Neural progenitor cell (in vitro differentiated cells): ENCODE data around the gene AZIN2. TPM values are rescaled to one million over a fixed set of nuclear protein-coding genes. Genes with fewer than 3 reads are reported as not detected.

Experiments used
- DNase-seq: peaks from one replicate; pipeline ENCODE4 v3.0.0-alpha.2; 2016; ENCODE audit warnings: low spot score
- H2AFZ ChIP-seq: fragments of 200-600 bp; sonication (generic); replicated peaks from 2 replicates; pipeline ENCODE4 v1.6.1; 2016; ENCODE audit warnings: antibody characterized with exemption
- H3F3A ChIP-seq: fragments of 200-600 bp; sonication (generic); 2 replicates; pipeline ENCODE4 v1.6.1; 2016; ENCODE audit warnings: antibody characterized with exemption, low read depth
- H3K27ac ChIP-seq: fragments of 200-600 bp; sonication (generic); 2 replicates; pipeline ENCODE4 v1.5.1; 2016; ENCODE audit warnings: mild to moderate bottlenecking
- H3K27me3 ChIP-seq: fragments of 200-600 bp; sonication (generic); 2 replicates; pipeline ENCODE4 v1.6.1; 2016; ENCODE audit warnings: mild to moderate bottlenecking, moderate library complexity
- H3K36me3 ChIP-seq: fragments of 200-600 bp; sonication (generic); 2 replicates; pipeline ENCODE4 v1.5.1; 2016
- H3K4me1 ChIP-seq: fragments of 200-600 bp; sonication (generic); 2 replicates; pipeline ENCODE4 v1.6.1; 2016; ENCODE audit warnings: mixed run types
- H3K4me2 ChIP-seq: fragments of 200-600 bp; sonication (generic); 2 replicates; pipeline ENCODE4 v1.6.1; 2016
- H3K4me3 ChIP-seq: fragments of 200-600 bp; sonication (generic); 2 replicates; pipeline ENCODE4 v1.5.1; 2016
- H3K79me2 ChIP-seq: fragments of 200-600 bp; sonication (generic); 2 replicates; pipeline ENCODE4 v1.6.1; 2016; ENCODE audit warnings: low read depth
- H3K9ac ChIP-seq: fragments of 200-600 bp; sonication (generic); 2 replicates; pipeline ENCODE4 v1.6.1; 2016
- H3K9me3 ChIP-seq: fragments of 200-600 bp; sonication (generic); 2 replicates; pipeline ENCODE4 v1.5.1; 2016; ENCODE audit warnings: low read depth
- H4K20me1 ChIP-seq: fragments of 200-600 bp; sonication (generic); 2 replicates; pipeline ENCODE4 v1.6.1; 2016; ENCODE audit warnings: low read depth
- H3K27ac Mint-ChIP-seq: 3 replicates; pipeline ENCODE4 v1.8.0; 2021; ENCODE audit warnings: mixed read lengths
- H3K27me3 Mint-ChIP-seq: 2 replicates; pipeline ENCODE4 v1.8.0; 2022; ENCODE audit warnings: low read depth, mild to moderate bottlenecking, inconsistent platforms, moderate library complexity, mixed read lengths; ENCODE audit not compliant: insufficient read depth
- H3K36me3 Mint-ChIP-seq: 3 replicates; pipeline ENCODE4 v1.8.0; 2021; ENCODE audit warnings: mixed read lengths
- H3K4me1 Mint-ChIP-seq: 3 replicates; pipeline ENCODE4 v1.8.0; 2021; ENCODE audit warnings: mixed read lengths
- H3K4me3 Mint-ChIP-seq: 3 replicates; pipeline ENCODE4 v1.8.0; 2021; ENCODE audit warnings: mild to moderate bottlenecking, moderate library complexity, mixed read lengths
- H3K9me3 Mint-ChIP-seq: 3 replicates; pipeline ENCODE4 v1.8.0; 2020; ENCODE audit warnings: mixed read lengths
- EZH2 ChIP-seq: fragments of 200-600 bp; sonication (generic); IDR thresholded peaks from 2 replicates; pipeline ENCODE4 v1.6.1; 2017; ENCODE audit warnings: antibody characterized with exemption, mild to moderate bottlenecking, moderate library complexity
- EZH2phosphoT487 ChIP-seq: fragments of 200-600 bp; sonication (generic); IDR thresholded peaks from 2 replicates; pipeline ENCODE4 v1.6.1; 2017; ENCODE audit warnings: antibody characterized with exemption
- total RNA-seq: library from RNA; depleted of rRNA; stranded (reverse); fragments of >200 nt; gene quantifications from 2 replicates; pipeline ENCODE4 v1.2.3, GENCODE V29; 2015; ENCODE audit warnings: low replicate concordance
- TF ChIP-seq, protein P1 (sequence below): fragments of 200-600 bp; sonication (generic); IDR thresholded peaks from 2 replicates; pipeline ENCODE4 v1.5.1; 2017; ENCODE audit warnings: antibody characterized with exemption, mild to moderate bottlenecking

The AZIN2 gene
- total RNA-seq, 1 donor from 2014 or later: 1.3 TPM

DNA sequence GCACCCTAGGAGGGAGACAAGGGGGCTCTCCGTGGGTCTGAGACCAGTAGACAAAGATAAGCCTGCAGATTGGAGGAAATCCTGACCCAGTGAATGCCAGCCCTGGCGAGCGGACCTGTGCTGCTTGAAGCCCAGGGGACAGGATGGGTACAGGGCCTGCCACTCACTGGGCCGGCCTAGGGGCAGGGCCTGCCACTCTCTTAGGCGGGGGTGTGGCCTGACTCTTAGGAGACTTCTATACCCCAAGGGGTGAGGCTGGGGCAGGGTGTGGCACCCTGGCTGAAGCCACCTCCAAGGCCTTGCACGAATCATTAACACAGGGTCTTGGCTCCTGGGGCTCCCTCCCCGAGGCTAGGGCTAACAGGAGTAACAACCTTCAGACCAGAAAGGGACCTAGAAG is 70.2 kb downstream of the AZIN2 start:
- H3K27ac ChIP-seq: no peak overlapping the region
- no peaks in the 10 kb centered on the region for H3K9me3 Mint-ChIP-seq
- H3K4me1 Mint-ChIP-seq: peaks cover 47% of the 10 kb centered on the region
- peaks cover 11% of the 10 kb centered on the region for H3K36me3 Mint-ChIP-seq
- H3K27ac Mint-ChIP-seq: peak overlapping the region; percentile 83
- no peak overlapping the region for H2AFZ ChIP-seq
- H3K27me3 ChIP-seq: no peaks in the 10 kb centered on the region
- no peak overlapping the region for H3K4me3 Mint-ChIP-seq
- H3K9ac ChIP-seq: no peak overlapping the region
- H3F3A ChIP-seq: peaks cover 42% of the 10 kb centered on the region
- peaks cover 10% of the 10 kb centered on the region for H4K20me1 ChIP-seq
- TF ChIP-seq EZH2: no peak
- no peak for TF ChIP-seq EZH2phosphoT487
- TF ChIP-seq, protein P1, sequence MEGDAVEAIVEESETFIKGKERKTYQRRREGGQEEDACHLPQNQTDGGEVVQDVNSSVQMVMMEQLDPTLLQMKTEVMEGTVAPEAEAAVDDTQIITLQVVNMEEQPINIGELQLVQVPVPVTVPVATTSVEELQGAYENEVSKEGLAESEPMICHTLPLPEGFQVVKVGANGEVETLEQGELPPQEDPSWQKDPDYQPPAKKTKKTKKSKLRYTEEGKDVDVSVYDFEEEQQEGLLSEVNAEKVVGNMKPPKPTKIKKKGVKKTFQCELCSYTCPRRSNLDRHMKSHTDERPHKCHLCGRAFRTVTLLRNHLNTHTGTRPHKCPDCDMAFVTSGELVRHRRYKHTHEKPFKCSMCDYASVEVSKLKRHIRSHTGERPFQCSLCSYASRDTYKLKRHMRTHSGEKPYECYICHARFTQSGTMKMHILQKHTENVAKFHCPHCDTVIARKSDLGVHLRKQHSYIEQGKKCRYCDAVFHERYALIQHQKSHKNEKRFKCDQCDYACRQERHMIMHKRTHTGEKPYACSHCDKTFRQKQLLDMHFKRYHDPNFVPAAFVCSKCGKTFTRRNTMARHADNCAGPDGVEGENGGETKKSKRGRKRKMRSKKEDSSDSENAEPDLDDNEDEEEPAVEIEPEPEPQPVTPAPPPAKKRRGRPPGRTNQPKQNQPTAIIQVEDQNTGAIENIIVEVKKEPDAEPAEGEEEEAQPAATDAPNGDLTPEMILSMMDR: no peak
- DNase-seq: no peak
- H3K4me3 ChIP-seq: no peak overlapping the region
- H3K27me3 Mint-ChIP-seq: peaks cover 4% of the 10 kb centered on the region
- peak overlapping the region; percentile 53 for H3K4me2 ChIP-seq
- peaks cover 39% of the 10 kb centered on the region for H3K4me1 ChIP-seq
- H3K36me3 ChIP-seq: no peaks in the 10 kb centered on the region
- no peaks in the 10 kb centered on the region for H3K9me3 ChIP-seq
- H3K79me2 ChIP-seq: no peaks in the 10 kb centered on the region

DNA sequence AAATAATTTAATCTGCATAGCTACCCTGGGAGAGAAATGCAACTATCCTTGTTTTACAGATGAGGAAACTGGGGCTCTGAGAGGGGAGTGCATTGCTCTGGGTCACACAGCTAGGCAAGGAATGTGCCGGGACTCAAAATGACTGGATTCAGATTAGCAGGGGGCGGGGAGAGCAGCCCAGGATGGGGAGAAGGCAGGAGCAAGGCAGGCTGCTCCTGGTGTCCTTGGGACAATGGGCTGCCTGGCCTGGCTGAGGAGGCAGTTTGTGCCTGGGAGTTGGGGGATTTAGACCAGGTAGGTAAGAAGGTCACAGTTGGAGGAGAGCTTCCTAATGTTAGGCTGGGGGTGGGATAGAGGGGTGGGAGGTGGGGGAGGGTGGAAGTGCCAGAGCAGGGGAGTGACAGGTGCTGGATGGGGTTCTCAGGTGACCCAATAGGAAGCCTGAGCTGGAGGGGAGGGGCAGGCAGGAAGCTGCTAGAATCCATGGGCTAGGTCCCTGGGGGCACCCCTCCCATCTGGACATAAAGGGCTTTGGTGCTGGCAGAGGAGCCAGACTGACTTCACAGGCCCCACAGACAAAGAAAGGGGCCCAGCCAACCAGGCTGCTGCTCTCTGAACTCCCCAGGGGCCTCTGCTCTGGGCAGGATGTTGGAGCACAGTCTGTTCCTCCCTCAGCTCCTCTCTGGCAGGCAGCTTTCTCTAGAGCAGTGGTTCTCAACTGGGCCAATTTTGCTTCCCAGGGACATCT is 71.9 kb downstream of the AZIN2 start:
- H3K9ac ChIP-seq: no peak overlapping the region
- H3K27ac ChIP-seq: peak overlapping the region; percentile 10
- peaks cover 48% of the 10 kb centered on the region for H3F3A ChIP-seq
- Mint-ChIP-seq H3K27ac (peak overlapping the region; percentile 95), H3K9me3 (no peaks in the 10 kb centered on the region), H3K4me3 (peak overlapping the region; percentile 50), H3K4me1 (peaks cover 59% of the 10 kb centered on the region), H3K36me3 (peaks cover 15% of the 10 kb centered on the region), H3K27me3 (peaks cover 10% of the 10 kb centered on the region)
- H3K4me2 ChIP-seq: peak overlapping the region; percentile 53
- peak; percentile 69 for DNase-seq
- peaks cover 39% of the 10 kb centered on the region for H3K4me1 ChIP-seq
- H3K27me3 ChIP-seq: no peaks in the 10 kb centered on the region
- H3K4me3 ChIP-seq: no peak overlapping the region
- H4K20me1 ChIP-seq: peaks cover 10% of the 10 kb centered on the region
- no peaks in the 10 kb centered on the region for H3K36me3 ChIP-seq
- H3K9me3 ChIP-seq: no peaks in the 10 kb centered on the region
- no peak overlapping the region for H2AFZ ChIP-seq
- TF ChIP-seq EZH2 (no peak), EZH2phosphoT487 (no peak)
- TF ChIP-seq, protein P1: no peak
- H3K79me2 ChIP-seq: no peaks in the 10 kb centered on the region

DNA sequence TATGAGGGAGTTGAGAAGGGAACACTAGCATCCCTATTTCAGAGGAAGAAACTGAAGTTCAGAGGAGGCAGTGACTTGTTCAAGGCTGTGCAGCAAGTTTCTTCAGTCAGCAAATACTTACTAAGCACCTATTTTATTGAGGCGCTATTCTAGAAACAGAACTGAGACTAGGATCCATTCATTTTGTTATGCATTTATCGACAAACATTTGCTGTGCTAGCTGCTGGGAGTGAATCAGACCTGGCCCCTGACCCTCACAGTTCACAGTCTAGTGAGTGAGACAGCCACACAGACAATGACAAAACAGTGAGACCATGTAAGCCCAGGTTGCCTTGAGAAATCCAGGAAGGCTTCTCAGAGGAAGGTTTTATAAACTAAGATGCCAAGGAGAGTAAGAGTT is 72.7 kb downstream of the AZIN2 start:
- peaks cover 59% of the 10 kb centered on the region for H3K4me1 Mint-ChIP-seq
- H3K27ac Mint-ChIP-seq: peak overlapping the region; percentile 34
- TF ChIP-seq, protein P1: no peak
- TF ChIP-seq EZH2phosphoT487 (no peak), EZH2 (no peak)
- Histone ChIP-seq H4K20me1 (peaks cover 10% of the 10 kb centered on the region), H2AFZ (no peak overlapping the region), H3K4me2 (peak overlapping the region; percentile 53), H3F3A (peaks cover 48% of the 10 kb centered on the region), H3K36me3 (no peaks in the 10 kb centered on the region), H3K4me3 (no peak overlapping the region), H3K79me2 (no peaks in the 10 kb centered on the region), H3K9ac (no peak overlapping the region), H3K27me3 (no peaks in the 10 kb centered on the region), H3K4me1 (peaks cover 39% of the 10 kb centered on the region), H3K9me3 (no peaks in the 10 kb centered on the region), H3K27ac (peak overlapping the region; percentile 10)
- DNase-seq: no peak
- no peaks in the 10 kb centered on the region for H3K9me3 Mint-ChIP-seq
- no peak overlapping the region for H3K4me3 Mint-ChIP-seq
- peaks cover 10% of the 10 kb centered on the region for H3K27me3 Mint-ChIP-seq
- H3K36me3 Mint-ChIP-seq: peaks cover 17% of the 10 kb centered on the region
